IMR-90 (cell line): Measurements from ENCODE around the gene NRARP. TPM values are rescaled to one million over a fixed set of nuclear protein-coding genes. Genes with fewer than 3 reads are reported as not detected.
A peak's percentile ranks its signal among the peaks of the same experiment; 100 is the strongest.

ENCODE experiments used
- ATAC-seq: fragments of 200-7000 bp; cut with Tn5 transposase; 2 replicates; pipeline ENCODE4 v1.9.1; 2020; ENCODE audit warnings: low read depth, mild to moderate bottlenecking, moderate library complexity
- BruUV-seq: library from RNA; stranded (reverse); fragments of 400-500 nt; replicated peaks from 2 replicates; lab custom pipeline; 2021; lab: Mats Ljungman, UMichigan
- CTCF ChIA-PET: fragments of 300-600 bp; formaldehyde crosslinking; extraction: SDS; loops from one replicate; lab custom pipeline; 2021; ENCODE audit warnings: antibody characterized with exemption; lab: Yijun Ruan, JAX
- POLR2A ChIA-PET: fragments of 300-600 bp; sonication (Branson Sonifier 250); formaldehyde crosslinking; loops from one replicate; lab custom pipeline; 2022; ENCODE audit warnings: antibody characterized with exemption; ENCODE audit not compliant: unreplicated experiment; lab: Charles Lee
- DNase-seq: peaks from one replicate; pipeline ENCODE4 v3.0.0; 2013
- H2AFZ ChIP-seq: replicated peaks from 2 replicates; pipeline ENCODE3; 2013; ENCODE audit warnings: low read length, mild to moderate bottlenecking; ENCODE audit not compliant: poor library complexity
- H2AK5ac ChIP-seq: 2 replicates; pipeline ENCODE4 v1.6.1; 2013; ENCODE audit warnings: low read depth, low read length, inconsistent platforms
- H2AK9ac ChIP-seq: replicated peaks from 2 replicates; pipeline ENCODE3; 2013; ENCODE audit warnings: mild to moderate bottlenecking, low read depth, low read length, moderate library complexity; ENCODE audit not compliant: poor library complexity
- H2BK120ac ChIP-seq: 2 replicates; pipeline ENCODE4 v1.6.1; 2013; ENCODE audit warnings: low read depth, low read length, inconsistent platforms
- H2BK15ac ChIP-seq: 3 replicates; pipeline ENCODE4 v1.6.1; 2013; ENCODE audit warnings: low read depth, low read length, inconsistent platforms
- H2BK20ac ChIP-seq: 2 replicates; pipeline ENCODE4 v1.6.1; 2013; ENCODE audit warnings: low read depth, mild to moderate bottlenecking, inconsistent platforms, low read length, moderate library complexity
- H2BK5ac ChIP-seq: 2 replicates; pipeline ENCODE4 v1.6.1; 2013; ENCODE audit warnings: mild to moderate bottlenecking, low read depth, low read length, inconsistent platforms; ENCODE audit not compliant: poor library complexity, severe bottlenecking
- H3K14ac ChIP-seq: replicated peaks from 2 replicates; pipeline ENCODE4 v1.6.1; 2013; ENCODE audit warnings: low read depth, low read length, inconsistent platforms
- H3K18ac ChIP-seq: 2 replicates; pipeline ENCODE4 v1.6.1; 2013; ENCODE audit warnings: low read depth, low read length, control low read depth
- H3K23ac ChIP-seq: 2 replicates; pipeline ENCODE4 v1.6.1; 2013; ENCODE audit warnings: low read depth, low read length, inconsistent platforms
- H3K27ac ChIP-seq: 2 replicates; pipeline ENCODE4 v1.5.1; 2013; ENCODE audit warnings: mild to moderate bottlenecking, control low read depth, low read length; ENCODE audit not compliant: insufficient read depth
- H3K27me3 ChIP-seq: 2 replicates; pipeline ENCODE4 v1.6.1; 2013; ENCODE audit warnings: low read length; ENCODE audit not compliant: control insufficient read depth, insufficient read depth
- H3K36me3 ChIP-seq: 2 replicates; pipeline ENCODE4 v1.6.1; 2013; ENCODE audit warnings: low read length, mixed read lengths; ENCODE audit not compliant: control insufficient read depth, insufficient read depth
- H3K4ac ChIP-seq: 2 replicates; pipeline ENCODE4 v1.6.1; 2013; ENCODE audit warnings: low read depth, low read length, inconsistent platforms
- H3K4me1 ChIP-seq: 2 replicates; pipeline ENCODE4 v1.6.1; 2013; ENCODE audit warnings: low read length, mixed read lengths; ENCODE audit not compliant: control insufficient read depth, insufficient read depth
- H3K4me2 ChIP-seq: 2 replicates; pipeline ENCODE4 v1.6.1; 2013; ENCODE audit warnings: low read depth, mild to moderate bottlenecking, control low read depth, low read length, moderate library complexity
- H3K4me3 ChIP-seq: 2 replicates; pipeline ENCODE4 v1.5.1; 2013; ENCODE audit warnings: low read depth, mild to moderate bottlenecking, control low read depth, low read length, moderate library complexity; ENCODE audit not compliant: insufficient read depth
- H3K56ac ChIP-seq: 2 replicates; pipeline ENCODE4 v1.6.1; 2013; ENCODE audit warnings: low read length, inconsistent platforms; ENCODE audit not compliant: insufficient read depth; ENCODE audit errors: extremely low read depth
- H3K79me1 ChIP-seq, 2 experiments: 2 replicates each; pipeline ENCODE4 v1.6.1; 2013; ENCODE audit warnings: low read length in 2 of 2, inconsistent platforms in 1 of 2, low read depth in 1 of 2
- H3K9ac ChIP-seq: 2 replicates; pipeline ENCODE4 v1.6.1; 2013; ENCODE audit warnings: low read depth, low read length, control low read depth
- H3K9me1 ChIP-seq: 2 replicates; pipeline ENCODE4 v1.6.1; 2013; ENCODE audit warnings: low read length, inconsistent platforms; ENCODE audit not compliant: insufficient read depth
- H3K9me3 ChIP-seq: 2 replicates; pipeline ENCODE4 v1.6.1; 2013; ENCODE audit warnings: low read length; ENCODE audit not compliant: control insufficient read depth, insufficient read depth
- H4K20me1 ChIP-seq: 2 replicates; pipeline ENCODE4 v1.6.1; 2013; ENCODE audit warnings: low read length, inconsistent platforms; ENCODE audit not compliant: insufficient read depth
- H4K5ac ChIP-seq: 2 replicates; pipeline ENCODE4 v1.6.1; 2013; ENCODE audit warnings: mild to moderate bottlenecking, low read depth, low read length, control low read depth
- H4K8ac ChIP-seq, 2 experiments: 2 replicates each; pipeline ENCODE4 v1.6.1; 2013; ENCODE audit warnings: low read depth in 2 of 2, low read length in 2 of 2, control low read depth in 1 of 2, inconsistent platforms in 1 of 2
- H4K91ac ChIP-seq: 2 replicates; pipeline ENCODE4 v1.6.1; 2013; ENCODE audit warnings: low read depth, low read length, inconsistent platforms; ENCODE audit not compliant: insufficient read depth
- MAFK ChIP-seq: IDR thresholded peaks from 2 replicates; pipeline ENCODE4 v1.6.1; 2012; ENCODE audit warnings: low read depth, low read length, improper control_type of control experiment
- WGBS, 2 experiments: methylation state at CpG; one replicate each; pipeline versions ENCODE4 v1.1.5 to v1.1.7; 2013; ENCODE audit warnings: missing lambda C conversion rate in 2 of 2; ENCODE audit not compliant: insufficient read length in 1 of 2; ENCODE audit errors: extremely low coverage in 2 of 2; 5-methylcytosine and 5-hydroxymethylcytosine counted together
- dilution Hi-C: fragments of 300-500 bp; cut with HindIII; formaldehyde crosslinking; loops from one replicate; pipeline ENCODE4 v1.14.3; 2018; ENCODE audit warnings: low sequenced_read_pairs; ENCODE audit not compliant: unreplicated experiment
- in situ Hi-C: fragments of 300-500 bp; cut with MboI; formaldehyde crosslinking; loops from 3 replicates; pipeline ENCODE4 v1.14.3; 2019; ENCODE audit warnings: low sequenced_read_pairs, inconsistent platforms, mixed read lengths
- intact Hi-C: fragments of 100-400 bp; cut with micrococcal nuclease; formaldehyde crosslinking; loops from 2 replicates; pipeline ENCODE4 v1.10.0; 2022
- polyA plus RNA-seq, 3 experiments: library from polyadenylated mRNA; depleted of rRNA; stranded (reverse); fragments of >200 nt; gene quantifications; 2 replicates each; pipeline ENCODE4 v1.2.3, GENCODE V29; 2012; ENCODE audit warnings: low replicate concordance in 1 of 3
- total RNA-seq: library from RNA; depleted of rRNA; stranded (reverse); fragments of >200 nt; gene quantifications from 2 replicates; pipeline ENCODE4 v1.2.3, GENCODE V29; 2012
- TF ChIP-seq, protein P1 (sequence below): fragments of 150-350 bp; IDR thresholded peaks from 2 replicates; pipeline ENCODE4 v1.6.1; 2017; ENCODE audit warnings: mild to moderate bottlenecking, antibody characterized with exemption, low read length, low read depth

NRARP gene
- total and polyA plus RNA-seq, 2 of the 4 experiments (the other 2 are of a cell fraction) = 0.15 TPM; not detected in 1

- ChIA-PET POLR2A (no interaction called here), CTCF (no interaction called here)
- DNase-seq (peak; percentile 56), ATAC-seq (peak; percentile 46)
- no peaks in the 10 kb centered on the region for H3K4me1 ChIP-seq
- no peak overlapping the region for H3K23ac ChIP-seq
- dilution Hi-C loops (no loop called here), in situ Hi-C loops (loop anchor here (5.0 kb wide), 2 partner anchors 108 to 233 kb away; no protein-coding TSS in a partner anchor), intact Hi-C loops (loop anchor here (2.0 to 5.0 kb wide), 2 partner anchors 151 to 233 kb away; no protein-coding TSS in a partner anchor)
- no peak overlapping the region for H3K4me3 ChIP-seq
- H2BK15ac ChIP-seq = no peak overlapping the region
- H3K4me2 ChIP-seq = no peak overlapping the region
- TF ChIP-seq, protein P1, sequence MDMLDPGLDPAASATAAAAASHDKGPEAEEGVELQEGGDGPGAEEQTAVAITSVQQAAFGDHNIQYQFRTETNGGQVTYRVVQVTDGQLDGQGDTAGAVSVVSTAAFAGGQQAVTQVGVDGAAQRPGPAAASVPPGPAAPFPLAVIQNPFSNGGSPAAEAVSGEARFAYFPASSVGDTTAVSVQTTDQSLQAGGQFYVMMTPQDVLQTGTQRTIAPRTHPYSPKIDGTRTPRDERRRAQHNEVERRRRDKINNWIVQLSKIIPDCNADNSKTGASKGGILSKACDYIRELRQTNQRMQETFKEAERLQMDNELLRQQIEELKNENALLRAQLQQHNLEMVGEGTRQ = peak; percentile 67; the same call in 1 of the 2 replicates
- no peak for TF ChIP-seq MAFK
- no peak overlapping the region for H3K14ac ChIP-seq
- H4K91ac ChIP-seq = no peak overlapping the region
- no peaks in the 10 kb centered on the region for H3K36me3 ChIP-seq
- peak overlapping the region; percentile 75 for H2AFZ ChIP-seq
- peaks cover 5% of the 10 kb centered on the region; the same call in 1 of the 2 replicates for H3K9me3 ChIP-seq
- H2BK120ac ChIP-seq = no peak overlapping the region
- peak overlapping the region; percentile 24; the same call in 1 of the 2 replicates for H2AK5ac ChIP-seq
- H4K8ac ChIP-seq = peak overlapping the region in 1 of 2 experiments; percentile 34; a peak in 1 of 4 replicates
- no peak overlapping the region for H3K18ac ChIP-seq
- no peak overlapping the region for H2AK9ac ChIP-seq
- H3K79me1 ChIP-seq = no peaks in the 10 kb centered on the region
- H3K27ac ChIP-seq = no peak overlapping the region
- H2BK5ac ChIP-seq = no peak overlapping the region
- peaks cover 26% of the 10 kb centered on the region for H3K27me3 ChIP-seq
- H3K4ac ChIP-seq = no peak overlapping the region
- no peaks in the 10 kb centered on the region for H3K9me1 ChIP-seq
- BruUV-seq = no TSS peak
- no peaks in the 10 kb centered on the region for H4K20me1 ChIP-seq
- no peak overlapping the region for H3K9ac ChIP-seq
- 67% methylated on average over 3 of the region's 11 CpGs; no CpG with 5 or more reads in 1 of the 2 experiments for WGBS, 2 experiments
- no peak overlapping the region for H3K56ac ChIP-seq
- no peak overlapping the region for H2BK20ac ChIP-seq
- H4K5ac ChIP-seq = no peak overlapping the region
Measured at GRCh38 chr9:137294091-137294680, 7.9 kb downstream of the NRARP start.
